Central memory CD4-positive, alpha-beta T cell (primary cell): ENCODE data around the gene DDX19B.

Experiments
- DNase-seq: peaks from one replicate; pipeline ENCODE4 v3.0.0; 2022

The DDX19B gene

GRCh38 chr16:70364399-70364798 is 65.4 kb downstream of the DDX19B start:
- DNase-seq: no peak

- peak; percentile 34 for DNase-seq
Measured at GRCh38 chr16:70370145-70370544, 71.2 kb downstream of the DDX19B start.

- DNase-seq: no peak
Measured at GRCh38 chr16:70370924-70371323, 71.9 kb downstream of the DDX19B start.

- no peak for DNase-seq
Measured at GRCh38 chr16:70372921-70373728, 74.1 kb downstream of the DDX19B start.

- no peak for DNase-seq
Measured at GRCh38 chr16:70374213-70374612, 75.2 kb downstream of the DDX19B start.

- no peak for DNase-seq
Measured at GRCh38 chr16:70375636-70376611, 76.9 kb downstream of the DDX19B start.

- no peak for DNase-seq
Measured at GRCh38 chr16:70377782-70378181, 78.8 kb downstream of the DDX19B start.

GRCh38 chr16:70378869-70379493 is 80.0 kb downstream of the DDX19B start:
- DNase-seq: no peak

GRCh38 chr16:70380248-70380918 is 81.4 kb downstream of the DDX19B start:
- DNase-seq: peak; percentile 56

- DNase-seq: peak; percentile 96
Measured at GRCh38 chr16:70380919-70381603, 82.1 kb downstream of the DDX19B start.

GRCh38 chr16:70381604-70382342 is 82.8 kb downstream of the DDX19B start:
- no peak for DNase-seq

GRCh38 chr16:70383421-70383960 is 84.5 kb downstream of the DDX19B start:
- no peak for DNase-seq
